22Rv1 (cell line): ENCODE data around the gene MRTFB.

Source experiments
- H3K27ac ChIP-seq: fragments of 450-650 bp; 2 replicates; pipeline ENCODE4 v1.5.1; 2017
- ZFX ChIP-seq: fragments of 450-650 bp; IDR thresholded peaks from 2 replicates; pipeline ENCODE4 v1.6.1; 2017; ENCODE audit warnings: antibody characterized with exemption, borderline replicate concordance
- TF ChIP-seq, protein P1 (sequence below): fragments of 450-650 bp; IDR thresholded peaks from 2 replicates; pipeline ENCODE4 v1.5.1; 2017; ENCODE audit warnings: mild to moderate bottlenecking

The MRTFB gene

DNA sequence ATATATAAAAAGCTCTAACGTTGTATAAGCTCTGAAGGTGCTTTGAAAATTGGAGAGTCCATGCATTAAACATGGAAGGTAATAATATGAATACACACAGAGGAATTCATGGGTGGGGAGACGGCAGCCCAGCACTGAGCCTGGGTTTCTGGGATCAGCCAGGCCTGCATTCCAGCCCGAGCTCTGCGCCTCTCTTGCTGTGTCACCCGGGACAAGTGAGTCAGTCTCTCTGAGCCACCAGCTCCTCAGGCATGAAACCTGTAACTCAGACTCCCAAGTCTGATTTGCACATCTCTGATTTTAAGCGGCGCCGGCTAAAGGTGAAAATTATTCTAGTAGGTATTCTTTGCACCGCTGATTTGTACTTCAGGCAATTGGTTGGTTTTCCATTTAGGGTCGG, 238.8 kb downstream of the MRTFB start:
- no peak overlapping the region for H3K27ac ChIP-seq
- TF ChIP-seq, protein P1, sequence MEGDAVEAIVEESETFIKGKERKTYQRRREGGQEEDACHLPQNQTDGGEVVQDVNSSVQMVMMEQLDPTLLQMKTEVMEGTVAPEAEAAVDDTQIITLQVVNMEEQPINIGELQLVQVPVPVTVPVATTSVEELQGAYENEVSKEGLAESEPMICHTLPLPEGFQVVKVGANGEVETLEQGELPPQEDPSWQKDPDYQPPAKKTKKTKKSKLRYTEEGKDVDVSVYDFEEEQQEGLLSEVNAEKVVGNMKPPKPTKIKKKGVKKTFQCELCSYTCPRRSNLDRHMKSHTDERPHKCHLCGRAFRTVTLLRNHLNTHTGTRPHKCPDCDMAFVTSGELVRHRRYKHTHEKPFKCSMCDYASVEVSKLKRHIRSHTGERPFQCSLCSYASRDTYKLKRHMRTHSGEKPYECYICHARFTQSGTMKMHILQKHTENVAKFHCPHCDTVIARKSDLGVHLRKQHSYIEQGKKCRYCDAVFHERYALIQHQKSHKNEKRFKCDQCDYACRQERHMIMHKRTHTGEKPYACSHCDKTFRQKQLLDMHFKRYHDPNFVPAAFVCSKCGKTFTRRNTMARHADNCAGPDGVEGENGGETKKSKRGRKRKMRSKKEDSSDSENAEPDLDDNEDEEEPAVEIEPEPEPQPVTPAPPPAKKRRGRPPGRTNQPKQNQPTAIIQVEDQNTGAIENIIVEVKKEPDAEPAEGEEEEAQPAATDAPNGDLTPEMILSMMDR, result no peak
- no peak for TF ChIP-seq ZFX

DNA sequence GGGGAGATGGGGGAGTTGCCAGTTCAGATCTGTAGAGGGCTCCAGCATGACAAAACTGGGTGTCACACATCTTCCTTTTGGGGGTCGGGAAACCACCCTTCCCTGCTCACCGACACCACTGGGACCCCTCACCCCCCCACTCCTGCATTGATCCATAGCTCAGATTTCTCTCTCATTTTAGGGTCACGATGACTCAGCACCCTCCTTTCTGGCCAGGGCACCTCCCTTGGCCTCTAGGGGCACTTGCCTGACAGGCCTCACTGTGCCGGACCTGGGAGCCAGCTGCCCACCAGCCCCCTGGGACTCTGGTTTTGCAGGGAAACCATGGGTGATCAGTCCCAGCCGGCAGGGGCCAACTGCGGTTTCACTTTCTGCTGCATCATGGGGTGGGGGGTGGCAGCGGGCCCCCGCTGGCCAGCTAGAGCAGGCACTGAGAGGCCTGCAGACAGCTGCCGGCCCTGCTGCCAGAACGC, 239.4 kb downstream of the MRTFB start:
- TF ChIP-seq, protein P1, result no peak
- no peak for TF ChIP-seq ZFX
- no peak overlapping the region for H3K27ac ChIP-seq

DNA sequence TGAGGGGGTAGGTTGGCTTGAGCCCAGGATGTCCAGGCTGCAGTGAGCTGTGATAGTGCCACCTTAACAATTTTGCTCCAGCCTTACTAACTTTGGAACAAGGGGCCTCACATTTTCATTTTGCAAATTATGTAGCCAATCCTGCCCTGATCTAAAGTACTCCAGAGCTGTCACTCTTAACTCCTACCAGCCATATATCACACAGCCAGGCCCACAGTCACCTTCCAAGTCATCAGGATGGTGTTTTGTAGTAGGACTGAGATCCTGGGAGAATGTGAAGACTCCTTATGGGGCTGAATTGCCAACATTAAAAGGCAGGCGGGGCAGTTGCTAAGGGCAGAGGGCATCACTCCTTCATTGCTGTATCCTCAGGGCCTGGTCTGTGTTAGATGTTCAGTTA, 243.0 kb downstream of the MRTFB start:
- TF ChIP-seq, protein P1, result no peak
- no peak for TF ChIP-seq ZFX
- no peak overlapping the region for H3K27ac ChIP-seq

DNA sequence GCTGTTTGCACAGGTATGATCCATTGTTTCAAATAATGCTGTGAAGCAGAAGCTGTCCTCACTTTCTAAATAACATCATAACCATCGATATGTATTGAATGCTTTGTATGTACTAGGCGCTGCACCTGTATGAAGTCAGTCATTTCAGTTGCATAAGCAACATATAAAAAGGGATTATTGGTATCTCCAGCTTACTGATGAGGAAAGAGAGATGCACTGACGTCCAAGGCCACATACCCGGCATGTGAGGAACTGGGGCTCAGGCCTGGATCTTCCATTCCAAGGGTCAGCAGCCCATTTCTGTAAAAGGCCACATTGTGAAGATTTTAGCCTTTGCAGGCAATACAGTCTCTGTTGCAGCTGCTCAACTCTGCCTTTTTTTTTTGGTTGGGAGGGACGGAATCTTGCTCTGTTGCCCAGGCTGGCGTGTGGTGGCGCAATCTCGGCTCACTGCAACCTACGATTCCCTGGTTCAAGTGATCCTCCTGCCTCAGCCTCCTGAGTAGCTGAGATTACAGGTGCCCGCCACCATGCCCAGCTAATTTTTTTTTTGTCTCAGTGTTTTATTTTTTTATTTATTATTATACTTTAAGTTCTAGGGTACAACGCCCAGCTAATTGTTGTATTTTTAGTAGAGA, 244.7 kb downstream of the MRTFB start:
- no peak overlapping the region for H3K27ac ChIP-seq

More for the DNA sequence above, 244.7 kb downstream of the MRTFB start:
- TF ChIP-seq, protein P1, result no peak
- no peak for TF ChIP-seq ZFX
